Keratinocyte (primary cell): Measurements from ENCODE around the gene FHIT. TPM values are rescaled to one million over a fixed set of nuclear protein-coding genes. Genes with fewer than 3 reads are reported as not detected.

Source experiments
- DNase-seq: peaks from one replicate; pipeline ENCODE4 v3.0.0-alpha.2; 2011; ENCODE audit warnings: low read depth, missing footprints, low spot score
- FAIRE-seq: peaks from 2 replicates; lab custom pipeline; 2011; peaks lifted over from hg19 to GRCh38; lab: Jason Lieb, UNC
- H2AFZ ChIP-seq: 2 replicates; pipeline ENCODE4 v1.6.0; 2012; ENCODE audit warnings: low read length, control low read depth, inconsistent platforms; ENCODE audit not compliant: control insufficient read depth
- H3K27ac ChIP-seq: 2 replicates; pipeline ENCODE4 v1.5.1; 2011; ENCODE audit warnings: low read length; ENCODE audit not compliant: control insufficient read depth, insufficient read depth
- H3K27me3 ChIP-seq: 3 replicates; pipeline ENCODE4 v1.6.0; 2011; ENCODE audit warnings: low read length; ENCODE audit not compliant: control insufficient read depth, insufficient read depth; ENCODE audit errors: extremely low read depth
- H3K36me3 ChIP-seq, 2 experiments: 2 replicates in 1 of 2; 3 replicates in 1 of 2; pipeline ENCODE4 v1.5.1; 2011; ENCODE audit warnings: low read length in 2 of 2, mild to moderate bottlenecking in 1 of 2; ENCODE audit not compliant: control insufficient read depth in 2 of 2, insufficient read depth in 2 of 2; ENCODE audit errors: extremely low read depth in 1 of 2
- H3K4me1 ChIP-seq: 3 replicates; pipeline ENCODE4 v1.5.1; 2011; ENCODE audit warnings: low read length; ENCODE audit not compliant: control insufficient read depth, insufficient read depth; ENCODE audit errors: extremely low read depth
- H3K4me2 ChIP-seq: 3 replicates; pipeline ENCODE4 v1.6.0; 2011; ENCODE audit warnings: low read depth, low read length; ENCODE audit not compliant: control insufficient read depth, insufficient read depth; ENCODE audit errors: extremely low read depth
- H3K4me3 ChIP-seq, 3 experiments: fragments of 200-600 bp in 1 of 3; sonication (generic) in 1 of 3; 2 replicates in 2 of 3; 3 replicates in 1 of 3; pipeline ENCODE4 v1.5.1; 2011 to 2016; ENCODE audit warnings: low read length in 3 of 3, mild to moderate bottlenecking in 3 of 3, control low read depth in 2 of 3, inconsistent platforms in 1 of 3, low read depth in 1 of 3, mixed read lengths in 1 of 3, mixed run types in 1 of 3, moderate library complexity in 1 of 3; ENCODE audit not compliant: control insufficient read depth in 2 of 3, insufficient read depth in 2 of 3; ENCODE audit errors: extremely low read depth in 1 of 3
- H3K79me2 ChIP-seq: 2 replicates; pipeline ENCODE4 v1.6.0; 2012; ENCODE audit warnings: low read length; ENCODE audit not compliant: control insufficient read depth, insufficient read depth
- H3K9ac ChIP-seq: 3 replicates; pipeline ENCODE4 v1.6.0; 2011; ENCODE audit warnings: low read length; ENCODE audit not compliant: control insufficient read depth, insufficient read depth; ENCODE audit errors: extremely low read depth
- H3K9me1 ChIP-seq: 3 replicates; pipeline ENCODE4 v1.6.0; 2011; ENCODE audit warnings: low read length; ENCODE audit not compliant: control insufficient read depth, insufficient read depth; ENCODE audit errors: extremely low read depth
- H3K9me3 ChIP-seq: 2 replicates; pipeline ENCODE4 v1.5.1; 2012; ENCODE audit warnings: low read depth, low read length; ENCODE audit not compliant: control insufficient read depth
- H4K20me1 ChIP-seq: 3 replicates; pipeline ENCODE4 v1.6.0; 2011; ENCODE audit warnings: low read length; ENCODE audit not compliant: control insufficient read depth, insufficient read depth; ENCODE audit errors: extremely low read depth
- CTCF ChIP-seq, 3 experiments: IDR thresholded peaks in 1 of 3; conservative IDR thresholded peaks in 1 of 3; optimal IDR thresholded peaks in 1 of 3; 2 replicates in 2 of 3; 3 replicates in 1 of 3; pipeline versions ENCODE3 to v1.5.1; 2011; ENCODE audit warnings: low read length in 3 of 3, mild to moderate bottlenecking in 3 of 3, moderate library complexity in 2 of 3, control low read depth in 1 of 3, inconsistent platforms in 1 of 3; ENCODE audit not compliant: insufficient read depth in 2 of 3; ENCODE audit errors: extremely low read depth in 1 of 3
- EZH2 ChIP-seq: IDR thresholded peaks from one replicate; pipeline ENCODE4 v1.6.1; 2012; ENCODE audit warnings: inconsistent platforms, mild to moderate bottlenecking, low read length, moderate library complexity
- dilution Hi-C: fragments of 300-500 bp; cut with MboI; formaldehyde crosslinking; loops from one replicate; pipeline ENCODE4 v1.7.0; 2020; ENCODE audit warnings: low sequenced_read_pairs; ENCODE audit not compliant: extremely low pct_ligation_motif_present
- polyA plus RNA-seq, 5 experiments: library from polyadenylated mRNA; depleted of rRNA in 3 of 5; stranded (reverse) in 3 of 5; stranded (forward) in 1 of 5; unstranded in 1 of 5; fragments of >200 nt; gene quantifications; 1 replicate in 1 of 5; 2 replicates in 3 of 5; 3 replicates in 1 of 5; pipeline versions ENCODE4 v1.2.1 to v1.2.3, GENCODE V29; 2011 to 2012; ENCODE audit warnings: missing spikeins in 2 of 5, low read depth in 1 of 5, low replicate concordance in 1 of 5

FHIT gene
- polyA plus RNA-seq, 1 donor (not counting 4 experiments of a cell fraction or from before 2014, with no cell fraction given) = 2.2 TPM

DNA sequence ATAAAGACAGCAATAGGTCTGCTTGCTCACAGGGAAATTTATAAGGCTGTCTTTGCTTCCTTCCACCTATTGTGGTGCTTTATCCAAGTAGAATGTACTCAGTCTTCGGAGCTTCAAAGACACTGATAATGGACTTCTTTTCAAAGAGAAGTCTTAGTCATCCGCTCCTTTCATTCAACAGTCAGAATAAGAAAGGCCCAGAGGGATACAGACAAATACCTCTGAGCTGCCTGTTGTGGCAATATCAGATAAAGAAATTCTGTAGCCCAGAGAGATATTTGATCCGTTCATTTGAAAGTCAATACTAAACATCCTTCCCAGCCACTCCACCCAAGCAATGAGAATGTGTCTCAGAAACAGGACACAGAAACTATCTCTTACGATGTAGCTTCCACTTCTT is 110.0 kb downstream of the FHIT start:
- dilution Hi-C loops = no loop called here

GRCh38 chr3:61139686-61140085 is 111.6 kb downstream of the FHIT start:
- Histone ChIP-seq H3K4me1 (no peaks in the 10 kb centered on the region), H3K4me3 (no peak overlapping the region), H3K27ac (no peak overlapping the region), H3K79me2 (no peaks in the 10 kb centered on the region), H3K27me3 (no peaks in the 10 kb centered on the region), H3K36me3 (no peaks in the 10 kb centered on the region), H3K4me2 (no peak overlapping the region), H3K9me3 (no peaks in the 10 kb centered on the region), H3K9ac (no peak overlapping the region), H2AFZ (no peak overlapping the region), H4K20me1 (no peaks in the 10 kb centered on the region), H3K9me1 (no peaks in the 10 kb centered on the region)
- dilution Hi-C loops = no loop called here
- no peak for DNase-seq
- TF ChIP-seq EZH2 (no peak), CTCF (optimal IDR thresholded peaks at IDR 0.05 in 1 of 3, IDR thresholded peaks at IDR 0.05 in 1 of 3, conservative IDR thresholded peaks at IDR 0.05 in 1 of 3; ENCODE audit: extremely low read depth in 1 of 3, insufficient read depth in 2 of 3, low read length in 3 of 3) (no peak)
- no peak for FAIRE-seq

More for the DNA sequence above, 110.0 kb downstream of the FHIT start:
- Histone ChIP-seq H3K9me1 (no peaks in the 10 kb centered on the region), H3K9me3 (no peaks in the 10 kb centered on the region), H3K79me2 (no peaks in the 10 kb centered on the region), H2AFZ (no peak overlapping the region), H3K9ac (no peak overlapping the region), H4K20me1 (no peaks in the 10 kb centered on the region), H3K27ac (no peak overlapping the region), H3K4me2 (no peak overlapping the region), H3K4me1 (no peaks in the 10 kb centered on the region), H3K4me3 (no peak overlapping the region), H3K27me3 (no peaks in the 10 kb centered on the region), H3K36me3 (no peaks in the 10 kb centered on the region)
- FAIRE-seq (no peak), DNase-seq (no peak)
- no peak for TF ChIP-seq CTCF (optimal IDR thresholded peaks at IDR 0.05 in 1 of 3, IDR thresholded peaks at IDR 0.05 in 1 of 3, conservative IDR thresholded peaks at IDR 0.05 in 1 of 3; ENCODE audit: extremely low read depth in 1 of 3, insufficient read depth in 2 of 3, low read length in 3 of 3)
- TF ChIP-seq EZH2 = no peak
